Stimulated activated naive CD8-positive, alpha-beta T cell treated with anti-CD3 and anti-CD28 coated beads, Interleukin-15, amount 100 ng/mL, for 72 hours (primary cell): ENCODE measurements around the gene NDUFA6.
"Not testable (repeated sequence)": the region's sequence is repeated elsewhere in the genome, so short reads cannot be mapped to it uniquely, and the experiment has no call there.

Experiments used
- ATAC-seq: fragments of 150-1000 bp; cut with Tn5 transposase; 2 replicates; pipeline ENCODE4 v1.10.0; 2021; ENCODE audit warnings: mild to moderate bottlenecking, moderate library complexity
- DNase-seq, 2 donors: peaks; one replicate each; pipeline ENCODE4 v3.0.0; 2021 to 2022
- H3K27ac Mint-ChIP-seq, 2 donors: one replicate each; pipeline ENCODE4 v1.8.0; 2022; ENCODE audit warnings: mild to moderate bottlenecking in 2 of 2, mixed read lengths in 2 of 2, moderate library complexity in 2 of 2
- H3K27me3 Mint-ChIP-seq: one replicate; pipeline ENCODE4 v1.8.0; 2022; ENCODE audit warnings: mixed read lengths
- H3K4me1 Mint-ChIP-seq: one replicate; pipeline ENCODE4 v1.8.0; 2022; ENCODE audit warnings: mild to moderate bottlenecking, mixed read lengths
- H3K4me3 Mint-ChIP-seq, 2 donors: one replicate each; pipeline ENCODE4 v1.8.0; 2022; ENCODE audit warnings: mild to moderate bottlenecking in 2 of 2, mixed read lengths in 2 of 2, moderate library complexity in 1 of 2
- H3K9me3 Mint-ChIP-seq, 2 donors: one replicate each; pipeline ENCODE4 v1.8.0; 2022; ENCODE audit warnings: mixed read lengths in 2 of 2

The NDUFA6 gene

DNA sequence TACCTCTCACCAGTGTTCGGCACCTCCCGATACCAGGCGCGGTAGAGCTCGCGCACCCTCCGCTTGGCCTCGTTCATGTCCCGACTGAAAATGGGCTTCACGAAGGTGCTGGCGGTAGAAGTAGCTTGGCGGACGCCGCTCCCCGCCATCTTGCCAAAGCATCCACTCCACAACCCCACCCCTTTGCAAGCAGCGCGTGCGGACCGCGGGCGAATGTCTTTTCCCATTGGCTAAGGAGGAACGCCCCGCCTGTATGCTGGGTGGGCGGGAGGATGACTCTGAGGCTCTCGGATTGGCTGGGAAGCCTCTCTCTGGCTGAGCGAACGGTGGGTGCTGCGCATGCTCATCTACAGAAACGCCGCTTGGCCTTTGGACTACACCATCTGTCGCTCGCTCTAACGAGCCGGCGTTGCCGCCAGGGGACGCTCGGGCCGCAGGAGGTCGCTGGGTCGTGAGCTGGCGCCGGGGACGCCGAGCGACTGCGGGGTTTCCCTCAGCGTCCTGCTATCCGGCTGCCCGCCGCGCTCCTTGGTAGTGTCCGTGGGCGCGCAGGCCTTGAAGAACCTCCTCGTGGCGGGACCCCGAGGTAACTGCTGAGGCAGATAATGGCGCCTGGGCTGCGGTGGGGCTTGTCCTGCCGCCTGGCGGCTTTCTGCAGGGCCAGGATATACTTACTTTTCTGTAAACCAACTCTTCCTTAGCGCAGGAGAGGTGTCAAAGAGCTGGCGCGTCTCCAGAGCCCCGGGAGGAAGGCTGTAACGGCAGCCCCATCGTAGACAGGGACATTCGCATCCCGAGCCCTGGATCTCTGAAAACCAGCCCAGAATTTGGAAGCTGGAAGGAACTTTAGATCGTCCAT lies at the start of gene NDUFA6:
NDUFA6 (minus strand) TSS at position 177 of the 859 bp plus-strand sequence; CDS start at position 149, 28 bp downstream.
- peaks cover 28% of the 10 kb centered on the region for H3K4me1 Mint-ChIP-seq
- H3K9me3 Mint-ChIP-seq: peaks cover 0 to 5% of the 10 kb centered on the region in 2 donors
- H3K27ac Mint-ChIP-seq: peak within 1 kb of the TSS; percentile 99 to 100
- H3K4me3 Mint-ChIP-seq: peak within 1 kb of the TSS; percentile 94 to 99
- DNase-seq (peak; percentile 98 to 99), ATAC-seq (peak; percentile 97)
- no peaks in the 10 kb centered on the region for H3K27me3 Mint-ChIP-seq

DNA sequence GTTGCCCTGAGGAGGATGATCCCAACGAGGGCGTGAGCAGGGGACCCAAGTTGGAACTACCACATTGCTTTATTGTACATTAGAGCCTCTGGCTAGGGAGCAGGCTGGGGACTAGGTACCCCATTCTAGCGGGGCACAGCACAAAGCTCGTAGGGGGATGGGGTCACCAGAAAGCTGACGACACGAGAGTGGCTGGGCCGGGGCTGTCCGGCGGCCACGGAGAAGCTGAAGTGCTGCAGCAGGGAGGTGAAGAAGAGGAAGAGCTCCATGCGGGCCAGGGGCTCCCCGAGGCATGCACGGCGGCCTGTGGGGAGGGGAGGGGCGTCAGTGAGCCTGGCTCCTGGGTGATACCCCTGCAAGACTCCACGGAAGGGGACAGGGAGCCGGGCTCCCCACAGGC lies 49.6 kb upstream of the NDUFA6 start:
- ATAC-seq, H3K9me3 Mint-ChIP-seq, H3K27me3 Mint-ChIP-seq, DNase-seq, H3K4me1 Mint-ChIP-seq, H3K4me3 Mint-ChIP-seq, H3K27ac Mint-ChIP-seq: not testable (repeated sequence)

DNA sequence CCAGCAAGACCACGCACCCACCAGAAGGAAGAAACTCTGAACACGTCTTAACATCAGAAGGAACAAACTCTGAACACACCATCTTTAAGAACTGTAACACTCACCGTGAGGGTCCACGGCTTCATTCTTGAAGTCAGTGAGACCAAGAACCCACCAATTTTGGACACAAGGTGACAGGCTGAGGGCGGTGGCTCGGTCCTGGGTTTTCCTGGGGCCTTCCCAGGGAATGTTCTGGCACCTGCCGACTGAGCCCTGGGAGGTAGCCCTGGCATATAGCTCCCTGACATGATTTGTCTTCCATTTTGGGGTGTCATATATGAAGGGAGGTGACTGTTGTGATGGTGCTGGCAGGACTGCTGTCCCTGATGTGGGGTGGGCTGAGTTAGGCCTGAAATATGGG lies 48.9 kb upstream of the NDUFA6 start:
- H3K27me3 Mint-ChIP-seq, DNase-seq, ATAC-seq, H3K9me3 Mint-ChIP-seq, H3K4me3 Mint-ChIP-seq, H3K27ac Mint-ChIP-seq, H3K4me1 Mint-ChIP-seq: not testable (repeated sequence)

- DNase-seq: no peak
- ATAC-seq: no peak
- H3K27ac Mint-ChIP-seq: no peak overlapping the region
- no peaks in the 10 kb centered on the region for H3K27me3 Mint-ChIP-seq
- no peaks in the 10 kb centered on the region for H3K4me1 Mint-ChIP-seq
- H3K4me3 Mint-ChIP-seq: no peak overlapping the region
- H3K9me3 Mint-ChIP-seq: no peaks in the 10 kb centered on the region
Observed at GRCh38 chr22:42138972-42139371, 48.4 kb upstream of the NDUFA6 start.

DNA sequence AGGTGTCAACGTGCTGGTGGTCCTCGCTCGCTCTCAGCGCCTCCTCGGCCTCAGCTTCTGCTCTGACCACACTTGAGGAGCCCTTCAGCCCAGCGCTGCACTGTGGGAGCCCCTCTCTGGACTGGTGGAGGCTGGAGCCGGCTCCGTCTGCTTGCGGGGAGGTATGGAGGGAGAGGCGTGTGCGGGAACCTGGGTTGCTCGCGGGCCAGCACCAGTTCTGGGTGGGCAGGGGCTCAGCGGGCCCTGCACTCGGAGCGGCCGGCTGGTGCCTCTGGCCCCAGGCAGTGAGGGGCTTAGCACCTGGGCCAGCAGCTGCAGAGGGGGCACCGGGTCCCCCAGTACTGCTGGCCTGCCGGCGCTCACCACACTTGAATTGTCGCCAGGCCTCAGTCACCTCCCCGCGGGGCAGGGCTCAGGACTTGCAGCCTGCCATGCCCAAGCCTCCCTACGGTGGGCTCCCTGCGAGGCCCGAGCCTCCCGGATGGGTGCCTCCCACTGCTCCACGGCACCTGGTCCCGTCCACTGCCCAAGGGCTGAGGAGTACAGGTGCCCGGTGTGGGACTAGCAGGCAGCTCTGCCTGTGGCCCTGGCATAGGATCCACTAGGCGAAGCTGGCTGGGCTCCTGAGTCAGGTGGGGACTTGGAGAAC lies 47.7 kb upstream of the NDUFA6 start:
- DNase-seq (no peak), ATAC-seq (no peak)
- Mint-ChIP-seq H3K27ac (no peak overlapping the region), H3K4me3 (no peak overlapping the region), H3K27me3 (no peaks in the 10 kb centered on the region), H3K9me3 (no peaks in the 10 kb centered on the region), H3K4me1 (no peaks in the 10 kb centered on the region)

GRCh38 chr22:42135688-42136087 lies 45.1 kb upstream of the NDUFA6 start:
- H3K27me3 Mint-ChIP-seq, H3K9me3 Mint-ChIP-seq, DNase-seq, H3K4me3 Mint-ChIP-seq, H3K4me1 Mint-ChIP-seq, H3K27ac Mint-ChIP-seq: not testable (repeated sequence)
- peak; percentile 61 for ATAC-seq

DNA sequence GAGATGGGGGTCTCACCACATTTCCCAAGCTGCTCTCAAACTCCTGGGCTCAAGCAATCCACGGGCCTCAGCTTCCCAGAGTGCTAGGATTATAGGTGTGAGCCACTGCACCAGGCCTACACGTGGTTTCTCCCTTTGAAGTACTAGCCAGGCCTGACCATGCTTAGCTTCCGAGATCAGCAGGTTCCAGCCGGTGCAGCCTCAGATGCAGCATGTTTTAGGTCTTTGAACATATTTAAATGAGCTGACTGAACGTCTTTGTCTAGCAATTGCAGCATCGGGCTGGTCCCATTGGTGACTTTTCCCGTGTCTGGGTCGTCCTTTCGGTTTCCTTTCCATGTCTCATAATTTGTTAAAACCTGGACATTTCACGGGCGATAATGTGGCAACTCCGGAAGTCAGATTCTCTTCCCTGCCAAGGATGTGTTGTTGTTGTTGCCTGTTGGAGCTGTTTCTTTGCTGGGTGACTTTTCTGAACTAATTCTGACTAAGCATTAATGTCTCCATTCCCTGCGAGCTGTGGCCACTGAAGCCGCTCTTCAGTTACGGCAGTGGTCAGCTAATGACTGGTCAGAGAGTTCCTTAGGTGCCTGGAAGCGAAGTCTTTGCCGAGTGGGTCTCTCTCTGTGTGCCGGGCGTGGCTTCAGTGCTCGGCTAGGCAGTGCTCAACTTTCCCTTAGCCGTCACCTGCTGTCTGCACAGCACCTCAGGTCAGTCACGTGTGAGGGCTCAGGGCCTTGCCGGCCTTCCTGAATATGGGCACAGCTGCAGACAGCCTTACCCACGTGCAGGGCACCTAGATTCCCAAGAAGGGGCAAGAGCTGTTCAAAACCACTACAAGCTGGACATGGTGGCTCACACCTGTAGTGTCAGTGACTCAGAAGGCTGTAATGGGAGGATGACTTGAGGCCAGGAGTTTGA lies 43.8 kb upstream of the NDUFA6 start:
- H3K27me3 Mint-ChIP-seq: no peaks in the 10 kb centered on the region
- ATAC-seq: no peak
- no peak overlapping the region for H3K4me3 Mint-ChIP-seq
- no peak for DNase-seq
- peaks cover 3% of the 10 kb centered on the region for H3K4me1 Mint-ChIP-seq
- H3K27ac Mint-ChIP-seq: peak overlapping the region in 1 of 2 donors; percentile 71
- no peaks in the 10 kb centered on the region for H3K9me3 Mint-ChIP-seq

DNA sequence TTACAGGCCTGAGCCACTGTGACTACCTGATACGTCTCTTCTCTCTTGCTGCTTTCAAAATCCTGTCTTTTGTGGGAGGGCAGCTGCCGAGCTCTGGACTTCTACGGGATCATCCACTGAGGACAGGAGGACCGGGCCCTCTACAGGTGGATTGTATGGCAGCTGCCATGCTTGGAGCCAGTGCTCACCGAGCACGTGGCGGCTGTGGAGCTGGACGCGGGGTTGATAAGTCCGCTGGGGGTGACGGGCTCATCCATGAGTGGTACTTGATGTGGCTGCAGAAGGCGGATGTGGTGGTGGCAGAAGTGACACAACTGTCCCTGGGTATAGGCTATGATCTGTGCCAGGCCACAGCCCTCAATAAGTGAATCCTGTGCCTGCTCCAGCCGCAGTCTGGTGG lies 41.9 kb upstream of the NDUFA6 start:
- Mint-ChIP-seq H3K27me3 (no peaks in the 10 kb centered on the region), H3K4me1 (peaks cover 14% of the 10 kb centered on the region), H3K9me3 (no peaks in the 10 kb centered on the region), H3K27ac (peak overlapping the region in 1 of 2 donors; percentile 77), H3K4me3 (no peak overlapping the region)
- no peak for DNase-seq
- no peak for ATAC-seq

DNA sequence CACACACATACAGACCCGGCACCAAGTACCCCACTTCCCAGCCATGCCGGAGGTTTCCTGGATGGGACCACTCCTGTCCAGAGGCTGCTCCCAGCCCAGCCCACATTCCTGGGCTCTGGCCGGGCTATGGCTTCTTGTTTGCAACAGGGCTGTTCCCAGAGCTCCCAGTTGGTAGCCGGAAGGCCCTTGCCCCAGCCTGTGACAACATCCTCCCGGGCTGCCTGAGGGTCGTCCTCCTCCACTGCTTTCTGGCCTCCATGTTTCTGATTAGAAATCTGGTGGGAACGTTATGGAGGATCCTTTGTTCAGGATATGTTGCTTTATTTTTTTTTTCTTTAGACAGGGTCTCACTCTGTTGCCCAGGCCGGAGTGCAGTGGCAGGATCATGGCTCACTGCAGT lies 41.0 kb upstream of the NDUFA6 start:
- no peak overlapping the region for H3K27ac Mint-ChIP-seq
- no peaks in the 10 kb centered on the region for H3K9me3 Mint-ChIP-seq
- DNase-seq: no peak
- H3K4me3 Mint-ChIP-seq: no peak overlapping the region
- peaks cover 14% of the 10 kb centered on the region for H3K4me1 Mint-ChIP-seq
- H3K27me3 Mint-ChIP-seq: no peaks in the 10 kb centered on the region
- ATAC-seq: no peak

DNA sequence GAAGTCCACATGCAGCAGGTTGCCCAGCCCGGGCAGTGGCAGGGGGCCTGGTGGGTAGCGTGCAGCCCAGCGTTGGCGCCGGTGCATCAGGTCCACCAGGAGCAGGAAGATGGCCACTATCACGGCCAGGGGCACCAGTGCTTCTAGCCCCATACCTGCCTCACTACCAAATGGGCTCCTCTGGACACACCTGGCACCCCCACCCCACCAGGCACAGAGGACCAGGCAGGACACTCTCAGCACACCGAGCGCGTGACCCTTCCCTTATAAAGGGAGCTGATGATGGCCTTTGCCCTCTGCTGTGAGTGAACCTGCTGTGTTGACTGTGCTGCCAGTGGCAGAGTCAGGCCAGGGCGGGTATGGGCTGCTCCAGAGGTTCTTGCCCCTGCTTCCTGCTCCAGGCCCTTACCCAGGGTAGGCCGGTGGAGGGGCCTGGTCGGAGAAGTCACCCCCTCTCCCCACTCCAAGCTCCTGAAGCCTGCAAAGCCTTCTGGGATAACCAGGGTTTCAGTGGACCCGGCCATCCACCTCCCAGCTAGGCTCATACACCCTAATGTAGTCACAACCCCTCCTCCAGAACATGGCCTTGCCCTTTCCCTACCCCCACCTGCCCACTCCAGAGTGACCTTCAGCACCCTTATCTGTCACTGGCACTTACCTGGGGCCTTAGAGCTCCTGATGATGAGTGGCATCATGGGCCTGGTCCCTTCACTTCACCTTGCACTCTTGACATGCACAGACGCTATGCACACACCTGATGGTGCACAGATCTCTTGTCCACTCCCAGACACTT lies 40.3 kb upstream of the NDUFA6 start, which contains the start of gene CYP2D6:
CYP2D6 (minus strand) TSS at position 172 of the 793 bp plus-strand sequence; CDS start at position 153, 19 bp downstream.
- DNase-seq, H3K27me3 Mint-ChIP-seq, H3K9me3 Mint-ChIP-seq, H3K4me3 Mint-ChIP-seq: not testable (repeated sequence)
- H3K27ac Mint-ChIP-seq: peak within 1 kb of the TSS in 1 of 2 donors; percentile 91
- ATAC-seq: peak; percentile 31
- peaks cover 14% of the 10 kb centered on the region for H3K4me1 Mint-ChIP-seq

GRCh38 chr22:42130182-42130581 lies 39.6 kb upstream of the NDUFA6 start:
- not testable (repeated sequence) for ATAC-seq, H3K4me3 Mint-ChIP-seq, H3K27ac Mint-ChIP-seq, DNase-seq, H3K9me3 Mint-ChIP-seq, H3K27me3 Mint-ChIP-seq
- peaks cover 14% of the 10 kb centered on the region for H3K4me1 Mint-ChIP-seq

GRCh38 chr22:42128776-42129694 lies 38.5 kb upstream of the NDUFA6 start:
- not testable (repeated sequence) for H3K4me3 Mint-ChIP-seq, ATAC-seq, H3K9me3 Mint-ChIP-seq, DNase-seq, H3K27me3 Mint-ChIP-seq
- Mint-ChIP-seq H3K4me1 (peaks cover 14% of the 10 kb centered on the region), H3K27ac (peak overlapping the region in 1 of 2 donors; percentile 91)

GRCh38 chr22:42128007-42128406 lies 37.4 kb upstream of the NDUFA6 start:
- H3K27ac Mint-ChIP-seq, ATAC-seq, H3K4me3 Mint-ChIP-seq, H3K27me3 Mint-ChIP-seq, H3K9me3 Mint-ChIP-seq, DNase-seq: not testable (repeated sequence)
- H3K4me1 Mint-ChIP-seq: peaks cover 14% of the 10 kb centered on the region

DNA sequence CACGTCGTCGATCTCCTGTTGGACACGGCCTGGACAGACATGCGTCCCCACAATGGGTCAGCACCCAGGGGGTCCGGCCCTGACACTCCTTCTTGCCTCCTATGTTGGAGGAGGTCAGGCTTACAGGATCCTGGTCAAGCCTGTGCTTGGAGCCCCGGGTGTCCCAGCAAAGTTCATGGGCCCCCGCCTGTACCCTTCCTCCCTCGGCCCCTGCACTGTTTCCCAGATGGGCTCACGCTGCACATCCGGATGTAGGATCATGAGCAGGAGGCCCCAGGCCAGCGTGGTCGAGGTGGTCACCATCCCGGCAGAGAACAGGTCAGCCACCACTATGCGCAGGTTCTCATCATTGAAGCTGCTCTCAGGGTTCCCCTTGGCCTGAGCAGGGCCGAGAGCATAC lies 37.0 kb upstream of the NDUFA6 start:
- H3K4me3 Mint-ChIP-seq: no peak overlapping the region
- ATAC-seq: no peak
- no peaks in the 10 kb centered on the region for H3K9me3 Mint-ChIP-seq
- no peak for DNase-seq
- peaks cover 14% of the 10 kb centered on the region for H3K4me1 Mint-ChIP-seq
- H3K27ac Mint-ChIP-seq: peak overlapping the region in 1 of 2 donors; percentile 67
- no peaks in the 10 kb centered on the region for H3K27me3 Mint-ChIP-seq
